DMS79 (cell line): Measurements from ENCODE around the gene SUPT4H1.
"Not testable (repeated sequence)": the region's sequence is repeated elsewhere in the genome, so short reads cannot be mapped to it uniquely, and the experiment has no call there.

Experiments used
- DNase-seq: peaks from one replicate; lab custom pipeline; 2025; lab: John Stamatoyannopoulos, UW

The SUPT4H1 gene

DNA sequence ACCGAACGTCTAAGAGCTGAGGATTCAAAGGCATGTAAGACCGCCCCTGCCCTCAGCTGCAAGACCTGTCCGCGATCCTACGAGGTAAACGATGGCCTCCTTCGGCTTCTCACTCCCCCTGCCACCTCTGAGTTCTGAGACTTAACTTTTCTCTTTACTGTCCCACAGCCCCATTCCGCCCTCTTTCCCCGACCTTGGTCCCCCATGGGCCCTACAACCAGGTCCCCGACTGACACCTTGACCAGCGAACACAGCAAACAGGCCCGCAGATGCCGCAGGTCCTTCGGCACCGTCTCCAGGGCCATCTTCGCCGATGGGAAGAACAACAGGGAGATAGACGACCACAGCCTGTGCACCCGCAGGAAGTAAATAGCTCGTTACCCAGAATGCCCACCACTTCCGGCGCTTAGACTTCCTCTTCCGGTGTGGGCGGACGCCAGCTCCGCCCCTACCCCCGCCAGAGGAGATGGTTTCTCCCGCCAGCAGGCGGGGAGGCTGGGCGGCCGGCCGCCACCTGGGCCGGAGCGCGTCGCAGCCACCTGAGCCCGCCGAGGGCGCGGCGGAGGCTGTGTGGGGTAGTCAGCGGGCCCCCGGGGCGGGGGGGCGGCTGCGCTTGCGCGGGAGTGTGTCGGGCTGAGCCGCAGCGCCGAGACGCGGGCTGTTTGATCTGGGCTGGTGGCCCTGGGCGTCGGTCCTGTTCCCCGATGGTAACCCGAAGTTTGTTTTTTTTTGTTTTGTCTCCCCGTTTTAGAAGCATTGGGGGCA lies at the start of gene SUPT4H1:
SUPT4H1 (minus strand) TSS at position 371 of the 765 bp plus-strand sequence; CDS start at position 305, 66 bp downstream.
- peak; percentile 65 for DNase-seq

DNA sequence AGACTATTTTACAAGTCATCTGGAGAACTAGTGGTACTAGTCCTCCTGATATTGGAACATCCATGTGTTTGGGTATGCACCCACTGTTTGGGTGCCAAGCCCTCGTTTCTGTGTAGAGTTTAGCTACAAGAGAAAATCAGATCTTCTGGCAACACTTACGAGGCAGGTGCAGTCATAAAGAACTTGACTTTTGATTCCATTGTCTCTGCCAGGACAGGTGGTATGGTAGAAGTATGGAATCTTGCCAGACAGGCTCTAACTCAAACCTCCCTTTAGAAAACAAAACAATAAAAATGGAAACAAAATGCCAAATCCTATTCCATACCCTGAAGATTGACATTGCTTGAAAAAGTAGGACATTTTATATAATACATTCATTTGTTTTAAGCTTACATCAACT lies 49.3 kb upstream of the SUPT4H1 start:
- DNase-seq = peak; percentile 15

DNA sequence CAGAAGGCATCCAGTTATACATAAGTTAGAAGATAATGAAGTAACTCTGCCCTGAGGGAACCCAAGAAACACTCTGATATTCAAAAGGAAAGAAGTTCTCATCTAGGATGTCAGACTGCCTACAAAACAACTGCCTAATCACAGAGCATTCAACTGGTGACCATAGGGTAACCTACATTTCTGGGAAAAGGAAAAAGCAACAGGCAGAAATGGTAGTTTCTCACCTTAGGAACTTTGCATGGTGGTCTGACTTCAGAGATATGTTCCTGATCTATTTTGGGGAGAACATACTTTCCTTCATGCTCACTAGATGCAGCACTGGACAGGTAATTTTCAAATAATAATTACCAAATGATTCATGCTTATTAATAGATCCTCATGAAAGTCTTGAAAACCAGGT lies 48.8 kb upstream of the SUPT4H1 start:
- DNase-seq = no peak

DNA sequence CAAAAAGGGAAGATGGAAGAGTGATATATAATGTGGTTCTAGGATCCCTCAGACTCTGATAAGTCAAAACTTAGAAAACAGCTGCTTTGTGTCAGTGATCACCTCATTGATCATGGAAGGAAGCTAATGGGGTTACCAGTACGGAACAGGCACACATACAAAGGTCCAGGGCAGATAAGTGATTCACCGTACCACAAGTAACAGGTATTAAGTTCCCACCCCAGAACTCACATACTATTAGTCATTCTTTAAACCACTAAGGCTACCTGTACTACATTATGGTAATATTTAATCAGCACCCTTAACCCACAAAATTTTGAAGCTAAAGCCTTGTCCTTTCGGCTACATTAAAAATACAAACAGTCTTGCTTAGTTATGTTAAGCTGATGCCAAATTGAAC lies 48.0 kb upstream of the SUPT4H1 start:
- DNase-seq = no peak

DNA sequence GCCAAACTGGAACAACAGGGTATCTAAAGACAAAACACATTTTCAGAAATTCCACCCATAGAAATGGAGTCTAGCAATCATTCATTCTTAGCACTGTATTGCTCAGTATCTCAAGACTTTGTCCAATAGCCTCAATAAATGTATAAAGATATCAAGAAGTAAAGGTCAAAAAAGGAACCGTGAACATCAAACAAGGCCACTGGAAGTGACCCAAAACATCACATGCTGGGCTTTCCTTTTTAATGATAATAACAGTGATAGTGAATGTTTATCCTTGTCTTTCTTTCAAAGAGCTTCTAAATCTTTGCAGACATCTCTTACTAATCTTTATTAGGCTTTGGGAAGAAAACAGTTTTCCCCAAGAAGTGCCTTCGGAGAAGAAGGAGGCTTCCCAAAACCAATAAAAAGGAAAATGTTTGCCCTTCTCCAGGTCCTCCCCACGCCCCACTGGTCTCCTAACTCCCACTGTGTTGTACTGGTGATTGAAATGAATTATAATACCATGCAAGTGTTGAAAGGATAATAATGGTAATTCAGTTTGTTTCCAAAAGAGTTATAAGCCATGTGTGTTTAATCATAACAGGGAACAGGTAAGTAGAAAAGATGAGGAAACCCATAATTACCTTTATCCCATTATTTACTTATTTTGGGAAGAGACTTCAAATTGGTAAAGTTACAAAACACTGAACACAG lies 46.7 kb upstream of the SUPT4H1 start:
- DNase-seq = no peak

DNA sequence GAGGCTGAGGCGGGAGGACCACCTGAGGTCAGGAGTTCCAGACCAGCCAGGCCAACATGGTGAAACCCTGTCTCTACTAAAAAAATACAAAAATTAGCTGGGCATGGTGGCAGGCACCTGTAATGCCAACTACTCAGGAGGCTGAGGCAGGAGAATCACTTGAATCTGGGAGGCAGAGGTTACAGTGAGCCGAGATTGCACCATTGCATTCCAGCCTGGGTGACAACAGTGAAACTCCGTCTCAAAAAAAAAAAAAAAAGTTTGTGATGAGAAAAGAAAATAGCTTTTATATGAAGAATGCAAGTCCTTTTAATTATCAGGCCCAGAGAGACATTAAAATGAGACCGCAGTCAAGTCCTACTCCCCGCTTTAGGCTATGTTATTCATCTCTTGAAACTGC lies 45.4 kb upstream of the SUPT4H1 start:
- DNase-seq = not testable (repeated sequence)

DNA sequence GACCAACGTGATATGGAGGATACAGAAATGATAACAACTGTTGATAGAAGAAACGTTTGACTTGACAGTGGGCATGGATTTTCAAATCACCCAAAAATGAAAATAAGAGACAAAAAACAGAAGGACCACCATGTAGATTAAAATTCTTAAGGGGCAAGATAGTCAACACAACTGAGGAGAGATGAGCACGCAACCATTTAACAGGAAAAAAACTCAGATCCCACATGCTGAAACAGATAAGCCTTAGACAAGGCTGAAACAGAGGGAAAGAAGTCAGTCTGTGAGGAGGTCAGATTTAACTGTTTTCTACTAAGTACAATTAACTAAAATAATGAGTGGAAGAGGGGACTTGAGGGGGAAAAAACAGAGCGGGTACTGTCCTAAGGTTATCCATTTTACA lies 44.2 kb upstream of the SUPT4H1 start:
- no peak for DNase-seq

DNA sequence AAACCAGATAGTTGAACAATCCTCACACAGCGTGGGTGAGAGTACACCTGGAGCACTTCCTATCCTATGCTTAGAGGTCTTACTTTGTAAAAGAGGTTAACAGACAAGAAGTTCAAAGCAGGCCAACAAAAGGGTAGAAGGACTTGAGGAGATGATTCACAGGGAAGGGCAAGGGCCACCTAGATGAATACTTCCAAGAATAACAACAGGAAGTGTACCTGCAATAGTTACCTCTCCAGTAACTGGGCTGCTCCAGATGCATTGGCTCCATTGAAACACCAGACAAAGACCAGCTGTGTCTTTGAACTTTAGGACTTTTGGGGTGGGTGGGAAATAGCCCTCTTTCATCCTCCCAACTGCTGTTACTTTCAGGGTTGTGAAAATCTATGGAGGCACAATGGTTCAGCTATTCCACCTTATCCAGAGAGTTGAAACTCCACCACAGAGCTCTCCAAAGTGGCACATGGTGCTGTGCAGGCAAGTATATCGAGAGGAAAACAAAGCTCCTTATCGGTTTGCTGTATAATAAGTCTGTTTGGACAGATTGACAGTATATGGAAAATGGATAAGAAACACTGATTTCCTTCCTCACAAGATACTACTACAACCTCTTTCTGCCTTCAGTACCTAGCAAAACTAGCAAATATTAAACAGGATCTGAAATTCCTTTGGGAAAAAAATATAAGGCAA lies 42.7 kb upstream of the SUPT4H1 start:
- DNase-seq = no peak

DNA sequence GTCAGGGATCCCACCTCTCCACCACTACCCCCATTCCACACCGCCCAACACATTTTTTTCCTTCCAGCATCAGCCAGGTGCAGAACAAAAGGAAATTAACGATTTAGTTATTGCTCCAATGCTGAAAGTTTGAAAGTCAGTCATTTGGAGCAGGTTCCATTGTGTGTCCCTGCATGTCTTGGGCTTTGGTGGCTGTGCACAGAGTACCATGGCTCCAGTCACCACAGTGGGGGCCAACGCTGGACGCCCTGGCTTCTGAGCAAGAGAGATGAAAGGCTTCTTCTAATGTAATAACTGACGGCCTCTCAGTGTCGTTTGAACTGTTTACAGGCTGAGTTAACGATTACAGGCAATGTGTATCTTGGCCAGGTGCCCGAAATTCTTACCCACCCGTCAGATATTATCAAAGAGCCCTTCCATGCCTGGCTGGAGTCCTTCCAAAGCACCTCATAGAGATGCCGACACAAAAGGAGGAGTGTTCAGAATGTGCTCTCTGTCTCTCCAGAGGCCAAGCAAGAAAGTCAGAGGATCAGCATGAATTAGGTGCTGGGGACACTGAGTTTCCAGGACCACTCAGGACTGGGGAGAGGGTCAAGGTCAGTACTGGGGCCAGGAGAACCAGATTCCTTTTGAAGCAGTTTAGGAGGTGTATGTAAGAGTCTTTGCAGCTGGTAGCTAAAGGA lies 39.4 kb upstream of the SUPT4H1 start:
- DNase-seq = peak; percentile 80

DNA sequence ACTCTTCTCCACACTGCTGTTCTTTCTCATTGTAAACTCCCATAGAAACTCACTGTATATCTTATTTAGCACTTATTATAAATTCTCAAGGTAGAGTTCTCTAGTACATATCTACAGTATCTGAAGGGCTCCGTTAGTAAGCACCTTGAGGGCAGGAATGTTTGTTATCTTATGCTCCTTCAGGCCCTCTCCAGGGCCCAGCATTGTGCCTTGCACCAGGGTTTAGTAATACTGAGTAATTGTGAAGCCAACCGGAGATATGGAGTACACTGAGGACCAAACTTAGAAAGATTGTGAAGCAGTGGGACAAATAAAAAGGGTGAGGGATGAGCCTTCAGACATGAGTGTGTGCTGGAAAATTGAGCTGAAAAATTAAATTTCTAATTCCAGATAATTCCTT lies 38.9 kb upstream of the SUPT4H1 start:
- DNase-seq = no peak

DNA sequence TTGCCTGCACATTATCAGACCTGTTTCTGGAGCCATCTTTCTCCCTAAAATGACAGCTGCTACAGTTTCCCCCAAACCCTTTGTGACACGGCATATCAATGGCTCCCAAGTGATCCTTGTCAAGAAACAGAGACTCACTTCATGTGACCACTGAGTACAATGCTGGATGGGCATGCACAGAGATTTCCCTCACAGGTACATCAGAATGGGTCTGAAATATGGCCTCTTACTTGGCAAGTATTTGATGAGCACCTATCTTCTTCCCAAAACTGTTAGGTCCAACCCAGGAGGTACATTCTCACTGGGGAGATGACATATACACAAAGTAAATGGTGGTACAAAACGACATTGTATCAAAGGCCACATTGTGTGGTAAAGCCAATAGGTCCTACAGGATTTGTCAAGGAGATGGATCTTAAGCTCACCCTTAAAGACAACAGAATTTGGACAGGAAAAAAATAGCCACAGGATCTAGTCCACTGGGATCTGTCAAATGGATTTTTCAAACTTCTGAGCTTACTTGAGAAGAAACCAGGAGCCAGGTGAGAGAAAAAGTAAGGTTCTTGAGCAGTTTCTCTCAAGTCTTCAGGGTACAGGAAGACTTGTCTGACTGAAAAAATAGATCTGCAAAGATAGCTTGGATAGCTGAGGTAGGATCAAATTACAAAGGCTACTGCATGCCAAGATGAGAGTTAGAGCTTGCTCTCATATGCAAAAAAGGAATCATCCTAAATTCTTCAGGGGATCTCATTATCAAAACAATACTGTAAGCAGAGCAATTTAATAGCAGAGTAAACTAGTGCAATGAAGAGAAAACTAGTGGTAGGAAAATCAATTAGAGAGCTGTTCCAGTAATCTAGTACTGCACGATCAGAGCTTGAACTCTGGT lies 36.5 kb upstream of the SUPT4H1 start:
- no peak for DNase-seq

DNA sequence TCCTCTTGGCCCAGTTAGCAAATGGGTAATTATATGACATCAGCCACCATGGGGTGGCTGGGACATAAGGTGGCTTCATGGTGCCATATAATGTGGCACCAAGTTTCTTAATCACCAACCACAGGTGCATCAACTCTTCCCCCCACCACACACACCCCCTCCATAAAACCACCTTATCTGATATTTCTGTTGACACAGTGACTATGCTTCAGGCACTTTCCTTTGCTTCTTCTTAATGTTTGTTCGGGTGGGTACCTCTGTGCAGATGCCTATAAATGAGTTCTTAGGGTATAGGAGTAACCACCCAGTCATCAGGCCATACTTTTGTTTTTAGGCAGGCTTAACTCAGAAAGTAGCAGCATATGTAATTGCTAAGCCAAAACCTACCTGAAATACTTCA lies 35.8 kb upstream of the SUPT4H1 start:
- DNase-seq = no peak

DNA sequence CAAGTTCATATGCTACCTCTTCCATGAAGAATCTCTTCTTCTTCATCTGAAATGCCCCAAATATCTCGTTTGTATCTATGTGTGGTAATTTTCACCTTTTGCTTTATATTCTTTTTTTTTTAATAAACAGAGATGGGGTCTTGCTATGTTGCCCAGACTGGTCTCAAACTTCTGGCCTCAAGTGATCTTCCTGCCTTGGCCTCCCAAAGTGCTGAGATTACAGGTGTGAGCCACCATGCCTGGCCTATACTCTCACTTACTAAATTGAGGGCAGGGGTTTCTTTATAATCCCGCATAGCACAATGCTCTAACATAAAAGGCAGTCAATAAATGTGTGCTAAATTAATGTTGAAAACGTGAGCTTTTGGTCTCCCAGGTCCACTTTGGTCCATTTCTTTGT lies 34.7 kb upstream of the SUPT4H1 start:
- no peak for DNase-seq

DNA sequence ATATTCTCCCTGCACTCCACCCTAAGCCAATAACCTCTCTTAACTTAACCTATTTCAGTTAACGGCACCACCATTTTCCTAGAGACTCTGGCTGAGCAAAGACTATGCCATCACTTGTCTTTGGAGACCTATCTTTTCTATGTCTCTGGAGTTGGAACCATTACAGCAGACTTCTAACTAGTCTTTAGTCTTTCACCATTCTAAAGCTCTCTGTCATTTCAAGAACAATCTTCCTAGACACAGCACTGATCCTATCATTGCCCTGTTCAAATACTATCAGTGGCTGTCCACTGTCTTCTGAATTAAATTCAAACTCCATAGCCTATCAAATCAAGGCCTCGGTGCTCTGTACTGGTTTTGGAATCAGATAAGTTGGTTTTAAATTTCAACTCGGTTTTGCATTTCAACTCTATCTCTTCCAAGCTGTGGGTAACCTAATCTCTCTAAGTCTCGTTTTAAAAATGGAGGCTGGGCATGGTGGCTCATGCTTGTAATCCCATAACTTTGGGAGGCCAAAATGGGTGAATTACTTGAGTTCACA lies 33.4 kb upstream of the SUPT4H1 start:
- no peak for DNase-seq

DNA sequence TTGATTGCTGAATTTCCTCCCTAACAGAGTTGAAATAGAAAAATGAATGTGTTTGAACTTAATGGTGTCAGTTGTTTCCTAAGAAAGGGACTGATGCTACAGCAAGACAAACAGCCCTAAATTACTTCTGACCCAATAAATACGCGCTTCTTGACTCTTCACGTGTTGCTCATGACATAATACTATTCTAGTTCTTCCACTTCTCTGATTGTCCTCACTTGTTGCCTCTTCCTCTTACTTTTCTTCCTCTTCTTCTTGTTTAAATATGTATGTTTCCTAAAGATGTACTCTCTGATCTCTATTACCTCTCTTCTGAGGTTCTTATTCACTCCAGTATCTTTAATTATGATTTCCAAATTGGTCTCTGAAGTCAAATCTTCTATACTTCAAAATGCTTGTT lies 32.9 kb upstream of the SUPT4H1 start:
- DNase-seq = no peak

DNA sequence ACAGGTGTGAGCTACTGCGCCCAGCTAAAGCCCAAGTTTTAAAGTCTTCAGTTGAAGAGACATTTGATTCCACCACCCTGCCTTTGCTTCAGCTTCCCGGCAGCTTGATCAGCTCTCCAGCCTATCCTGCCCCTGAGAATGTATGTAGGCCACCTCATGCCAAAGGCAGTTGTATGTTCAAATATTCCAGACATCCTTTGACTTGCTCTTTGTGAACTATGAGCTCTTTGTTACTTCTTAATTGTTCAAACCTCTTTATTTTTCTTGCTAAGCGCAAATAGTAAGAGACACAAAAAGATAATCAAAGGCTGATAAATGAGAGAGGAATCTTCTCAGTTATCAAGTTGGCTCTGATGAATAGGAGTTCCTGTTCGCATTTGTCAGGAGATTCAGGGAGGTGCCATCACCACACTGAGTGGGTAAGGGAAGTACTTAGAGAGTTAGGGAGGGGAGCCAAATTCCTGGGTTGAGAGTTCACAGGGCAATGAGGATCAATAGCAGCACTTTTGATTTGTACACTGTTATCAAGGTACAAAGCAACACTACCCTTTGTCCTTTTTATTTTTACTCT lies 32.0 kb upstream of the SUPT4H1 start:
- DNase-seq = no peak

DNA sequence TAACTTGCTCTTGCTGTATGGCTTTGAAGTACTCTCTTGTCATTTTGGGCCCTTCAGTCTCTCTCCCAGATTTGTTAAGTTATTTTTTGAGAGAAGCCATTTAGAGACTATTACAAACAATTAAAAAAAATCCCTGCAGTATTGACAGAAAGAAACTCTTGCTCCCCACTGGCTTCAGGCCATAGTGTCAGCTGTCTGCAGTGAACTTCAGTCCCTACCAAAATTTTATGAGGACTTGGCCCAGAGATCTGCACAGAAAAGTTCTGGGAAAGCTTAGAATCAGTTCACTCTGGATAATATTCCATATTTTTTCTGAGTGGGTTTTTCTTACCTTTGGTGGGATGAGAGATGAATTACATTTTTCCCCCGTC lies 30.9 kb upstream of the SUPT4H1 start:
- no peak for DNase-seq

DNA sequence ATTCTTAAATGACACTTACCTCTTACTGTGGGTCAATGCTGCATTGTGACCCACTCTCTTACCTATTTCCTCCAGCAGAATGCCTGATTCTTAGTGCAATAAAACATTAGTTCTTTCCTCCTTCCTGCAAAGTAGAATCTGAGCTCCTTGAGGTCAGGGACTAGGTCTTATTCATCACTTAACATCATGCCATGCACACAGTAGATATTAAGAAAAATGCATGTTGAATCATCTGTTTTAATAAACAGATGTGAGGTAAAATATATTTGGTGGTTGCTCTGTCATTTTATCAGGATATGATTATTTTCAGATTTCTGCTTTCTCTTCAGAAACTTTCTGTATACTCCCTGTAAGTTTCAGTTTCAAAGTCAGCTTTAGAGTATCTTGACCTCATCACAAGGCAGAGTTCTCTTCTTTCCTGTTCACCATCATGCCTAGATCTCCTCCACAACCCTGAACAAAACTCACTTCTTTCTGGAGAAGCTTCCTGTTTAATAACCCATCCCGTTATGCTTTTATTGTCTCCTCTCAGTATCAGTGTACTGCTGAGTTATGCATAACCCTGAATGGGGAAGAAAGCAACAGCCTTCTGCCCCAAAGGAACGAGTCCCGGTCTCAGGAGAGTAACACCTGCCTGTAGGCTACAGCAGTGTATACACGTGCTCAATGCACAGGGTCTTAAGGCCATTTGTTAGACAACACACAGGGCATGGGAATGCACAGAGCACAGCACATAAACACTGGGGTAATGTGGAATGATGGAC lies 30.3 kb upstream of the SUPT4H1 start:
- no peak for DNase-seq

DNA sequence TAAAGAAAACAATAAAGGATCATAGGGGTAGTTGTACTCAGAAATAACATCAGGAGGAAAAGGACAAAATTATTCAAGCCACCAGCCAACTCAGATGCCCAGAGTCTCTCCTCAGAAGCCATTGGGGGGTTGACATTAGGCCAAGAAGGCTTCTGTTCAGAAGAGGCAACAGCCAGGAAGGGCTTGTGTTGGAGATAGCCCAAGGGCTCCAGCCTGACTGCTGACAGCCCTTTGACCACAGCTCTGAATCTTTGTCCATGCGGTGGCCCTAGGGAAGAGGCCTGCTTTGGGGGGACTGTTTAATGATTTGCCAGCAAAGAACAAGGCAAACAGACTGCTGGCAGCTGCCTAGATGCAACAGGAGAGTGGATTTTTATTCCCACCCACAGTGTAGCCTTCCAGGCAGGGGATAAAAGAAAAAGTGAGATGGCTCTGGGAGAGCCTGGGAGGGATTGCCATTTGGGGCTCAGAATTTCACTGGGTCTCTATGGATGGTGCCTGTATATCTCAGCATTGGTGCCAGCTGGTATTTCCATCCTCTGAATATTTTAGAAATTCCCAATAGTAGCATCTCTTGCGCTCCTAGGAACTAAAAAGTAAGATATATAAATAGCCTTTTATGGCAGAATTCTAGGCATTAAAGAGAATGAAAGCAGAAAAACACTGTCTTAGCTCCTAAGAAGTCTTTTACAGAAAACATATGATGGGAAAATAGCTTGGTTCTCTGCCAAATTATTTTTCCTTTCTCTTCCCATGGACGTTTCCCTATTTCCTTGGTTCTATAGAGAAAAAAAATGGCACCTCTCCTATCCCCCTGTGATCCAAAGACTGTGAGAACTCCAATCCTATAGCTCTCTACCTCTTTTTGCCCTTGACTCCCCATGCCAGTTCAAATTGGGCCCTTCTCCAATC lies 29.4 kb upstream of the SUPT4H1 start:
- no peak for DNase-seq
